H1 (cell line): Measurements from ENCODE around the gene EXT2. TPM values are rescaled to one million over a fixed set of nuclear protein-coding genes. Genes with fewer than 3 reads are reported as not detected.

Experiments used
- CTCF ChIA-PET: fragments of 300-600 bp; sonication (Branson Sonifier 250); formaldehyde crosslinking; loops from one replicate; lab custom pipeline; 2021; ENCODE audit not compliant: partially characterized antibody; lab: Charles Lee
- POLR2A ChIA-PET: fragments of 300-600 bp; sonication (Branson Sonifier 250); formaldehyde crosslinking; loops from one replicate; lab custom pipeline; 2021; ENCODE audit warnings: inconsistent platforms; ENCODE audit not compliant: partially characterized antibody; lab: Charles Lee
- DNase-seq, 2 experiments: peaks; one replicate each; pipeline versions ENCODE4 v3.0.0 to v3.0.0-alpha.2; 2010 to 2022; ENCODE audit warnings: low spot score in 2 of 2, low read depth in 1 of 2, mixed read lengths in 1 of 2
- FAIRE-seq: peaks from 2 replicates; lab custom pipeline; 2011; peaks lifted over from hg19 to GRCh38; lab: Jason Lieb, UNC
- H2AFZ ChIP-seq: 2 replicates; pipeline ENCODE4 v1.8.1; 2012; ENCODE audit warnings: low read length, inconsistent platforms
- H2AK5ac ChIP-seq: 2 replicates; pipeline ENCODE4 v1.6.1; 2013; ENCODE audit warnings: low read depth, low read length
- H2BK120ac ChIP-seq: replicated peaks from 2 replicates; pipeline ENCODE3; 2013; ENCODE audit warnings: low read depth, low read length, inconsistent platforms
- H2BK12ac ChIP-seq: 2 replicates; pipeline ENCODE4 v1.6.1; 2013; ENCODE audit warnings: low read depth, low read length
- H2BK15ac ChIP-seq: 2 replicates; pipeline ENCODE4 v1.6.1; 2013; ENCODE audit warnings: low read length
- H2BK20ac ChIP-seq: 2 replicates; pipeline ENCODE4 v1.6.1; 2013; ENCODE audit warnings: low read length
- H2BK5ac ChIP-seq: 2 replicates; pipeline ENCODE4 v1.6.1; 2013; ENCODE audit warnings: low read depth, low read length
- H3K14ac ChIP-seq: 2 replicates; pipeline ENCODE4 v1.6.1; 2013; ENCODE audit warnings: inconsistent platforms; ENCODE audit not compliant: insufficient read length
- H3K18ac ChIP-seq: 2 replicates; pipeline ENCODE4 v1.6.1; 2013; ENCODE audit warnings: low read length; ENCODE audit errors: extremely low read depth
- H3K23ac ChIP-seq: 2 replicates; pipeline ENCODE4 v1.6.1; 2013; ENCODE audit warnings: inconsistent platforms; ENCODE audit not compliant: insufficient read length
- H3K23me2 ChIP-seq: 2 replicates; pipeline ENCODE4 v1.6.1; 2013; ENCODE audit warnings: low read depth, low read length
- H3K27ac ChIP-seq: 2 replicates; pipeline ENCODE4 v1.6.1; 2011; ENCODE audit warnings: low read depth, low read length, inconsistent platforms
- H3K27me3 ChIP-seq, 4 experiments: replicated peaks in 1 of 4; 1 replicate in 1 of 4; 2 replicates in 3 of 4; pipeline versions ENCODE4 v1.6.1 to v1.8.1; 2011 to 2013; ENCODE audit warnings: low read length in 3 of 4, mild to moderate bottlenecking in 3 of 4, inconsistent platforms in 2 of 4, mixed read lengths in 2 of 4, moderate library complexity in 1 of 4; ENCODE audit not compliant: control insufficient read depth in 3 of 4, insufficient read depth in 3 of 4; ENCODE audit errors: extremely low read depth in 1 of 4
- H3K36me3 ChIP-seq, 4 experiments: 2 replicates each; pipeline versions ENCODE4 v1.6.1 to v1.8.1; 2011 to 2013; ENCODE audit warnings: mild to moderate bottlenecking in 4 of 4, low read length in 3 of 4, moderate library complexity in 2 of 4, control low read depth in 1 of 4, inconsistent platforms in 1 of 4; ENCODE audit not compliant: insufficient read depth in 4 of 4, control insufficient read depth in 2 of 4
- H3K4ac ChIP-seq: replicated peaks from 2 replicates; pipeline ENCODE3; 2013; ENCODE audit warnings: low read length, low read depth, mixed read lengths, inconsistent platforms; ENCODE audit not compliant: insufficient read length
- H3K4me1 ChIP-seq, 4 experiments: replicated peaks in 1 of 4; 1 replicate in 1 of 4; 2 replicates in 3 of 4; pipeline versions ENCODE4 v1.6.1 to v1.8.1; 2011 to 2013; ENCODE audit warnings: low read length in 3 of 4, inconsistent platforms in 2 of 4, mixed read lengths in 1 of 4; ENCODE audit not compliant: insufficient read depth in 4 of 4, control insufficient read depth in 3 of 4
- H3K4me2 ChIP-seq, 2 experiments: 2 replicates each; pipeline versions ENCODE4 v1.6.1 to v1.8.1; 2011 to 2013; ENCODE audit warnings: low read depth in 2 of 2, low read length in 2 of 2, control low read depth in 1 of 2, inconsistent platforms in 1 of 2, mild to moderate bottlenecking in 1 of 2; ENCODE audit not compliant: insufficient read depth in 1 of 2
- H3K4me3 ChIP-seq, 4 experiments: fragments of 200-600, 300-600 bp in 1 of 4; sonication (generic), shearing (Covaris generic), sonication (Bioruptor Twin) in 1 of 4; 2 replicates each; pipeline versions ENCODE4 v1.5.1 to v1.8.1; 2011 to 2016; ENCODE audit warnings: low read length in 4 of 4, low read depth in 3 of 4, control low read depth in 2 of 4, inconsistent platforms in 2 of 4, mild to moderate bottlenecking in 2 of 4, mixed read lengths in 1 of 4, moderate library complexity in 1 of 4; ENCODE audit not compliant: insufficient read depth in 2 of 4; ENCODE audit errors: extremely low read depth in 1 of 4
- H3K56ac ChIP-seq: replicated peaks from 2 replicates; pipeline ENCODE3; 2013; ENCODE audit warnings: low read depth, mild to moderate bottlenecking, mixed read lengths, low read length, inconsistent platforms; ENCODE audit not compliant: insufficient read length
- H3K79me1 ChIP-seq: 2 replicates; pipeline ENCODE4 v1.6.1; 2013; ENCODE audit warnings: low read depth, low read length, control low read depth
- H3K79me2 ChIP-seq, 2 experiments: 2 replicates each; pipeline versions ENCODE4 v1.6.1 to v1.8.1; 2012 to 2013; ENCODE audit warnings: low read length in 2 of 2, mild to moderate bottlenecking in 2 of 2, inconsistent platforms in 1 of 2; ENCODE audit not compliant: insufficient read depth in 2 of 2, control insufficient read depth in 1 of 2
- H3K9ac ChIP-seq, 4 experiments: replicated peaks in 1 of 4; 1 replicate in 1 of 4; 2 replicates in 3 of 4; pipeline versions ENCODE4 v1.6.1 to v1.8.1; 2011 to 2013; ENCODE audit warnings: low read depth in 3 of 4, low read length in 3 of 4, control low read depth in 2 of 4, mild to moderate bottlenecking in 2 of 4, moderate library complexity in 2 of 4, inconsistent platforms in 1 of 4; ENCODE audit errors: extremely low read depth in 1 of 4
- H3K9me3 ChIP-seq, 2 experiments: 2 replicates each; pipeline versions ENCODE4 v1.6.1 to v1.8.1; 2012 to 2013; ENCODE audit warnings: mild to moderate bottlenecking in 2 of 2, moderate library complexity in 2 of 2, control low read depth in 1 of 2, inconsistent platforms in 1 of 2, low read depth in 1 of 2, low read length in 1 of 2, mixed read lengths in 1 of 2; ENCODE audit not compliant: insufficient read depth in 2 of 2
- H4K20me1 ChIP-seq, 2 experiments: replicated peaks in 1 of 2; 2 replicates each; pipeline versions ENCODE3 to v1.8.1; 2011 to 2013; ENCODE audit warnings: inconsistent platforms in 2 of 2, low read length in 2 of 2, mild to moderate bottlenecking in 1 of 2; ENCODE audit not compliant: insufficient read depth in 2 of 2, control insufficient read depth in 1 of 2
- H4K5ac ChIP-seq: 2 replicates; pipeline ENCODE4 v1.6.1; 2013; ENCODE audit warnings: low read length, low read depth, mixed read lengths, inconsistent platforms; ENCODE audit not compliant: insufficient read length
- H4K8ac ChIP-seq: 2 replicates; pipeline ENCODE4 v1.8.0; 2013; ENCODE audit warnings: mild to moderate bottlenecking, moderate library complexity, low read length, inconsistent platforms; ENCODE audit not compliant: insufficient read depth; ENCODE audit errors: extremely low read depth
- H4K91ac ChIP-seq: replicated peaks from 2 replicates; pipeline ENCODE3; 2013; ENCODE audit warnings: low read length, mixed read lengths, inconsistent platforms; ENCODE audit not compliant: insufficient read length
- ASH2L ChIP-seq: fragments of 200-600, 300-600 bp; sonication (generic); IDR thresholded peaks from one replicate; pipeline ENCODE4 v1.7.1; 2017; ENCODE audit warnings: low read length
- EGR1 ChIP-seq: IDR thresholded peaks from 2 replicates; pipeline ENCODE4 v1.6.1; 2011; ENCODE audit warnings: low read depth, low read length, borderline replicate concordance
- EP300 ChIP-seq, 2 experiments: IDR thresholded peaks; 1 replicate in 1 of 2; 2 replicates in 1 of 2; pipeline ENCODE4 v1.6.1; 2011 to 2012; ENCODE audit warnings: low read depth in 2 of 2, low read length in 2 of 2, mild to moderate bottlenecking in 2 of 2, borderline replicate concordance in 1 of 2, inconsistent platforms in 1 of 2, moderate library complexity in 1 of 2
- GTF2F1 ChIP-seq: IDR thresholded peaks from 2 replicates; pipeline ENCODE4 v1.6.1; 2012; ENCODE audit warnings: low read depth, low read length, improper control_type of control experiment, borderline replicate concordance
- HDAC6 ChIP-seq: IDR thresholded peaks from one replicate; pipeline ENCODE4 v1.7.1; 2012; ENCODE audit warnings: low read depth, mild to moderate bottlenecking, inconsistent platforms, low read length, moderate library complexity
- KDM4A ChIP-seq: IDR thresholded peaks from one replicate; pipeline ENCODE4 v1.7.1; 2012; ENCODE audit warnings: low read depth, mild to moderate bottlenecking, moderate library complexity, low read length, inconsistent platforms; ENCODE audit not compliant: severe bottlenecking
- RFX5 ChIP-seq: IDR thresholded peaks from 2 replicates; pipeline ENCODE4 v1.6.1; 2011; ENCODE audit warnings: low read depth, low read length, improper control_type of control experiment, borderline replicate concordance
- RNF2 ChIP-seq: fragments of 200-900, 300-1000 bp; sonication (generic); IDR thresholded peaks from 2 replicates; pipeline ENCODE4 v1.7.1; 2016; ENCODE audit warnings: borderline replicate concordance, low read depth, mild to moderate bottlenecking, antibody characterized with exemption, low read length; ENCODE audit not compliant: poor library complexity, severe bottlenecking; ENCODE audit errors: missing control alignments
- TAF1 ChIP-seq: IDR thresholded peaks from 2 replicates; pipeline ENCODE4 v1.6.1; 2011; ENCODE audit warnings: mild to moderate bottlenecking, low read depth, low read length
- WGBS, 2 experiments: shearing (Covaris generic) in 1 of 2; methylation state at CpG; one replicate each; pipeline versions ENCODE4 v1.1.6 to v1.1.7; 2013 to 2015; ENCODE audit warnings: low lambda C conversion rate in 2 of 2, mixed read lengths in 2 of 2, inconsistent platforms in 1 of 2, low coverage in 1 of 2, missing lambda C conversion rate in 1 of 2; ENCODE audit not compliant: insufficient replicate concordance in 2 of 2, insufficient coverage in 1 of 2, insufficient read length in 1 of 2; ENCODE audit errors: extremely low coverage in 1 of 2, missing lambda C conversion rate in 1 of 2; 5-methylcytosine and 5-hydroxymethylcytosine counted together
- polyA plus RNA-seq, 7 experiments: library from polyadenylated mRNA; depleted of rRNA in 3 of 7; stranded (reverse) in 5 of 7; unstranded in 2 of 7; fragments of >200 nt in 5 of 7; fragments of 200-250 nt in 2 of 7; gene quantifications; 1 replicate in 5 of 7; 2 replicates in 1 of 7; 4 replicates in 1 of 7; pipeline versions ENCODE4 v1.2.1 to v1.2.3, GENCODE V29; 2011 to 2013; ENCODE audit warnings: missing spikeins in 2 of 7, mixed read lengths in 2 of 7
- total RNA-seq: library from RNA; stranded (reverse); fragmentation: NEBNext Ultra II Directional; extraction: Animal tissue kit (Norgen Biotek cat#: 25700); gene quantifications from 2 replicates; pipeline ENCODE4 v1.2.1, GENCODE V29; 2021
- TF ChIP-seq, protein P1 (sequence below): IDR thresholded peaks from 2 replicates; pipeline ENCODE4 v1.6.1; 2012; ENCODE audit warnings: low read length, inconsistent platforms
- TF ChIP-seq, protein P2 (sequence below): IDR thresholded peaks from 2 replicates; pipeline ENCODE4 v1.6.1; 2012; ENCODE audit warnings: inconsistent platforms

The EXT2 gene
- total and polyA plus RNA-seq, 2 of the 8 experiments (the other 6 are each of a cell fraction or from before 2014, with no cell fraction given) = 29.8 to 42.8 TPM

DNA sequence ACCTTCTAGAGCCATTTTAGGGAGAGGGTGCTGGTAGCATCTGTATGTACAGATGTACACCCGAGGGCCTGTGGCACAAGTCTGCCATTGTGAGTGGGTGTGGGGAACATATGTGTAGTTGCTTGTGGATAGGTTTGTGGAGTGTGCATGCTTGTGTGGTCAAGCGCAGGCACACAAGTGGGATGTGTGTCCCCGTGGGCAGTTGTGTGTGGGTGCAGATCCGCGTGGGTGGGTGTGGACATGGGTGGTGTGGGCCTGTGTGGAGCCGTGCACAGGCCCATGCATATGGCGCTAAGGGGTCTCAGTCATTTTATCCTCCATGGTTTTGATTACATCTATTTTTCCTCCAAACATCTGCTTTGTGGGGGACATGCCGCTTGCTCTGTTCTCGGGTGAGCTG is 185.7 kb downstream of the EXT2 start:
- Histone ChIP-seq H2BK20ac (no peak overlapping the region), H3K56ac (no peak overlapping the region), H3K18ac (no peak overlapping the region), H4K5ac (no peak overlapping the region), H3K9me3 (no peaks in the 10 kb centered on the region; a peak in 1 of 4 replicates), H4K8ac (no peak overlapping the region), H3K4me1 (no peaks in the 10 kb centered on the region), H3K36me3 (no peaks in the 10 kb centered on the region), H3K9ac (no peak overlapping the region), H2BK12ac (no peak overlapping the region), H3K79me1 (no peaks in the 10 kb centered on the region), H3K4ac (no peak overlapping the region), H4K20me1 (no peaks in the 10 kb centered on the region), H2BK5ac (no peak overlapping the region), H3K4me2 (no peak overlapping the region), H3K27ac (no peak overlapping the region), H2AFZ (no peak overlapping the region), H2AK5ac (no peak overlapping the region), H4K91ac (no peak overlapping the region), H3K14ac (no peak overlapping the region), H3K23ac (no peak overlapping the region), H3K4me3 (no peak overlapping the region), H3K23me2 (no peaks in the 10 kb centered on the region), H2BK15ac (no peak overlapping the region), H2BK120ac (no peak overlapping the region), H3K79me2 (no peaks in the 10 kb centered on the region), H3K27me3 (no peaks in the 10 kb centered on the region)
- ChIA-PET CTCF (interaction anchor here (0.6 kb wide), 1 partner anchor 10 kb away, joined by 3 read pairs; no protein-coding TSS in a partner anchor), POLR2A (no interaction called here)
- WGBS, 2 experiments = 89% methylated on average over 9 of the region's 9 CpGs; no CpG with 5 or more reads in 1 of the 2 experiments
- DNase-seq (no peak), FAIRE-seq (no peak)
- TF ChIP-seq, protein P1, sequence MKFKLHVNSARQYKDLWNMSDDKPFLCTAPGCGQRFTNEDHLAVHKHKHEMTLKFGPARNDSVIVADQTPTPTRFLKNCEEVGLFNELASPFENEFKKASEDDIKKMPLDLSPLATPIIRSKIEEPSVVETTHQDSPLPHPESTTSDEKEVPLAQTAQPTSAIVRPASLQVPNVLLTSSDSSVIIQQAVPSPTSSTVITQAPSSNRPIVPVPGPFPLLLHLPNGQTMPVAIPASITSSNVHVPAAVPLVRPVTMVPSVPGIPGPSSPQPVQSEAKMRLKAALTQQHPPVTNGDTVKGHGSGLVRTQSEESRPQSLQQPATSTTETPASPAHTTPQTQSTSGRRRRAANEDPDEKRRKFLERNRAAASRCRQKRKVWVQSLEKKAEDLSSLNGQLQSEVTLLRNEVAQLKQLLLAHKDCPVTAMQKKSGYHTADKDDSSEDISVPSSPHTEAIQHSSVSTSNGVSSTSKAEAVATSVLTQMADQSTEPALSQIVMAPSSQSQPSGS = no peak
- TF ChIP-seq HDAC6 (no peak), RNF2 (no peak), TAF1 (no peak), EP300 (IDR thresholded peaks at IDR 0.05; ENCODE audit: borderline replicate concordance in 1 of 2, low read depth in 2 of 2, low read length in 2 of 2) (no peak), GTF2F1 (no peak), RFX5 (no peak), EGR1 (no peak), ASH2L (no peak), KDM4A (no peak)
- TF ChIP-seq, protein P2, sequence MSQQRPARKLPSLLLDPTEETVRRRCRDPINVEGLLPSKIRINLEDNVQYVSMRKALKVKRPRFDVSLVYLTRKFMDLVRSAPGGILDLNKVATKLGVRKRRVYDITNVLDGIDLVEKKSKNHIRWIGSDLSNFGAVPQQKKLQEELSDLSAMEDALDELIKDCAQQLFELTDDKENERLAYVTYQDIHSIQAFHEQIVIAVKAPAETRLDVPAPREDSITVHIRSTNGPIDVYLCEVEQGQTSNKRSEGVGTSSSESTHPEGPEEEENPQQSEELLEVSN = no peak
